Naive thymus-derived CD4-positive, alpha-beta T cell (primary cell): ENCODE results near the gene PDE12. TPM values are rescaled to one million over a fixed set of nuclear protein-coding genes. Genes with fewer than 3 reads are reported as not detected.

Experiments
- ATAC-seq: fragments of 150-1000 bp; cut with Tn5 transposase; 2 replicates; pipeline ENCODE4 v1.10.0; 2021; ENCODE audit warnings: mild to moderate bottlenecking, moderate library complexity
- CTCF ChIA-PET: fragments of 350-600 bp; sonication (Branson Sonifier 250); formaldehyde crosslinking; loops from one replicate; lab custom pipeline; 2021; ENCODE audit warnings: antibody characterized with exemption; lab: Charles Lee
- POLR2A ChIA-PET: fragments of 350-600 bp; sonication (Branson Sonifier 250); formaldehyde crosslinking; loops from one replicate; lab custom pipeline; 2021; ENCODE audit warnings: antibody characterized with exemption, inconsistent platforms; lab: Charles Lee
- DNase-seq, 9 donors: peaks; one replicate each; pipeline versions ENCODE4 v3.0.0 to v3.0.0-alpha.2; 2020 to 2022; ENCODE audit warnings: mixed read lengths in 1 of 9
- H3K27ac ChIP-seq: one replicate; pipeline ENCODE4 v1.7.0; 2013; ENCODE audit warnings: mild to moderate bottlenecking, low read depth, low read length, moderate library complexity
- H3K27me3 ChIP-seq, 2 donors: one replicate each; pipeline ENCODE4 v1.7.0; 2013; ENCODE audit warnings: low read length in 2 of 2, mild to moderate bottlenecking in 2 of 2, moderate library complexity in 2 of 2; ENCODE audit not compliant: control insufficient read depth in 2 of 2, insufficient read depth in 2 of 2
- H3K36me3 ChIP-seq, 3 experiments: 1 replicate in 2 of 3; 2 replicates in 1 of 3; pipeline ENCODE4 v1.7.0; 2013; ENCODE audit warnings: low read length in 3 of 3, mild to moderate bottlenecking in 3 of 3, moderate library complexity in 1 of 3; ENCODE audit not compliant: insufficient read depth in 3 of 3, control insufficient read depth in 2 of 3
- H3K4me1 ChIP-seq, 2 donors: one replicate each; pipeline ENCODE4 v1.7.0; 2013; ENCODE audit warnings: low read length in 2 of 2, mild to moderate bottlenecking in 2 of 2, moderate library complexity in 1 of 2; ENCODE audit not compliant: control insufficient read depth in 2 of 2, insufficient read depth in 2 of 2
- H3K4me3 ChIP-seq: 2 replicates; pipeline ENCODE4 v1.7.0; 2013; ENCODE audit warnings: mild to moderate bottlenecking, low read length
- H3K9me3 ChIP-seq, 3 experiments: 1 replicate in 2 of 3; 2 replicates in 1 of 3; pipeline ENCODE4 v1.7.0; 2013; ENCODE audit warnings: low read length in 3 of 3; ENCODE audit not compliant: control insufficient read depth in 2 of 3
- H3K27ac Mint-ChIP-seq, 9 donors: one replicate each; pipeline ENCODE4 v1.8.0; 2020 to 2022; ENCODE audit warnings: mixed read lengths in 9 of 9, mild to moderate bottlenecking in 8 of 9, moderate library complexity in 5 of 9, inconsistent platforms in 2 of 9
- H3K27me3 Mint-ChIP-seq, 5 donors: one replicate each; pipeline ENCODE4 v1.8.0; 2021 to 2022; ENCODE audit warnings: mixed read lengths in 5 of 5, mild to moderate bottlenecking in 1 of 5
- H3K36me3 Mint-ChIP-seq, 5 donors: one replicate each; pipeline ENCODE4 v1.8.0; 2020 to 2022; ENCODE audit warnings: mixed read lengths in 5 of 5, mild to moderate bottlenecking in 3 of 5, inconsistent platforms in 1 of 5
- H3K4me1 Mint-ChIP-seq, 7 donors: one replicate each; pipeline ENCODE4 v1.8.0; 2020 to 2022; ENCODE audit warnings: mixed read lengths in 7 of 7, mild to moderate bottlenecking in 3 of 7, inconsistent platforms in 1 of 7
- H3K4me3 Mint-ChIP-seq, 10 donors: one replicate each; pipeline ENCODE4 v1.8.0; 2020 to 2022; ENCODE audit warnings: mild to moderate bottlenecking in 10 of 10, mixed read lengths in 10 of 10, moderate library complexity in 6 of 10, inconsistent platforms in 2 of 10
- H3K9me3 Mint-ChIP-seq, 11 donors: one replicate each; pipeline ENCODE4 v1.8.0; 2020 to 2022; ENCODE audit warnings: mixed read lengths in 11 of 11, mild to moderate bottlenecking in 4 of 11, inconsistent platforms in 1 of 11, moderate library complexity in 1 of 11
- intact Hi-C, 2 donors: fragments of 100-400 bp; cut with micrococcal nuclease; formaldehyde crosslinking; loops; one replicate each; pipeline ENCODE4 v1.15.1; 2023
- polyA plus RNA-seq, 2 donors: library from polyadenylated mRNA; unstranded; fragments of 300-500 nt; fragmentation: Illumina TruSeq; gene quantifications; one replicate each; pipeline ENCODE4 v1.2.3, GENCODE V29; 2021
- total RNA-seq, 6 experiments: library from RNA in 5 of 6; stranded (reverse) in 5 of 6; gene quantifications; 1 replicate in 5 of 6; 2 replicates in 1 of 6; pipeline ENCODE4 v1.2.3 and lab custom pipeline; 2021 to 2026

Gene PDE12
- total and polyA plus RNA-seq, 7 experiments from 2014 or later: 15.1 to 35.5 (median 25.2) TPM

DNA sequence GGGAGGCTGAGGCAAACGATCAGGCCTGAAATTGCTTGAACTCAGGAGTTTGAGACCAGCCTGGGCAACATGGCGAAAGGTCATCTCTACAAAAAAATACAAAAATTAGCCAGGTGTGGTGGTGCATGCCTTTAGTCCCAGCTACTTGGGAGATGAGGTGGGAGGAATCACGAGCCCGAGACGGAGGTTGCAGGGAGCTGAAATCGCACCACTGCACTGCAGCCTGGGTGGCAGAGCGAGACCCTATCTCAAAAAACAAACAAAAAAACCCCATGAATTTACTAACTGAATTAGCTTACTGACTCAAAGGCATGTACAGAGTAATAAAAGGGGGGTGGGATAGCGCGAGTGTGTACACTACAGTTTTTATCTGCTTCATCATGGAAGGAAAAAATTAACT is 21.7 kb downstream of the PDE12 start:
- H3K36me3 Mint-ChIP-seq: peaks cover 8 to 34% (median 20%) of the 10 kb centered on the region in 5 donors
- ChIA-PET POLR2A (interaction anchor here (1.1 to 1.3 kb wide), 2 partner anchors 19 to 20 kb away, joined by 3 to 6 read pairs; partner anchors contain the start of gene ARF4), CTCF (no interaction called here)
- H3K36me3 ChIP-seq: peaks cover 4 to 62% (median 5%) of the 10 kb centered on the region in 3 experiments
- H3K27ac Mint-ChIP-seq: peak overlapping the region in 6 of 9 donors; percentile 5 to 76 (median 60)
- H3K27me3 Mint-ChIP-seq: no peaks in the 10 kb centered on the region
- H3K27ac ChIP-seq: no peak overlapping the region
- H3K27me3 ChIP-seq: no peaks in the 10 kb centered on the region
- no peaks in the 10 kb centered on the region for H3K9me3 Mint-ChIP-seq
- H3K4me3 ChIP-seq: no peak overlapping the region
- ATAC-seq (no peak), DNase-seq (no peak)
- no peak overlapping the region for H3K4me3 Mint-ChIP-seq
- H3K4me1 Mint-ChIP-seq: peaks cover 4 to 29% (median 23%) of the 10 kb centered on the region in 7 donors
- no peaks in the 10 kb centered on the region for H3K9me3 ChIP-seq
- H3K4me1 ChIP-seq: no peaks in the 10 kb centered on the region
- intact Hi-C loops: no loop called here

DNA sequence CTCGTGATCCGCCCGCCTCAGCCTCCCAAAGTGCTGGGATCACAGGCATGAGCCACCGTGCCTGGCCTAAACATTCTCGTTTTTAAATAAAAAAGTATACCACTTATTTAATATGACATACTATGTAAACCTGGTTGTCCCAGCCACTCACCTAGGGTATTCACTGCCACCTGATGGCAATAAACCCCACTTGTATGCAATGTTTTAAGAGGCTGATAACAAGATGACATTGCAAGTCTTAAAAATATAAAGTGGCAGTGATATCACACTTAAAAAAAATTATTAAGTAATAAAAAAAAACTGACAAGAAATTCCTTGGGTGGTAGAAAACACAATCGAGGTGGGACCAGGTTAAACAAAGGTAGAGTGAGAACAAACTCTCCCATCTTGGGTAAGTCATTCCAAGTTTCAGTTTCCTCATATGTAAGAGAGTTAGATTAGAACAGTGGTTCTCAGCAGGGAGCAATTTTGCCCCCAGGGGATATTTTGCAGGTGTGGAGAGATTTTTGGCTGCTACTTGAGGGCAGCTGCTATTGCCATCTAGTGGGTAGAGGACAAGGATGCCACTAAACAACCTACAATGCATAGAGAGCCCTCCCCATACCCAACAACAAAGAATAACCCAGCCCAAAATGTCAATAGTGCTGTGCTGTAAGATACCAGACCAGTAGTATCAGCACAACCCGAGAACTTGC is 26.5 kb downstream of the PDE12 start:
- Mint-ChIP-seq H3K27ac (peak overlapping the region in 5 of 9 donors; percentile 32 to 76 (median 65)), H3K36me3 (peaks cover 0 to 15% (median 7%) of the 10 kb centered on the region in 5 donors), H3K9me3 (no peaks in the 10 kb centered on the region), H3K4me1 (peaks cover 7 to 43% (median 33%) of the 10 kb centered on the region in 7 donors), H3K4me3 (no peak overlapping the region), H3K27me3 (no peaks in the 10 kb centered on the region)
- DNase-seq: peak in 2 of 9 donors; percentile 7
- Histone ChIP-seq H3K27ac (no peak overlapping the region), H3K4me3 (no peak overlapping the region), H3K27me3 (no peaks in the 10 kb centered on the region), H3K4me1 (peaks cover 0 to 7% of the 10 kb centered on the region in 2 donors), H3K9me3 (no peaks in the 10 kb centered on the region), H3K36me3 (peaks cover 0 to 41% (median 2%) of the 10 kb centered on the region in 3 experiments)
- intact Hi-C loops: loop anchor here in 1 of 2 donors (2.0 kb wide), 2 partner anchors 14 to 186 kb away; partner anchors contain the start of gene ARF4
- ChIA-PET CTCF (interaction anchor here (0.6 to 1.5 kb wide), 2 partner anchors 13 to 282 kb away, joined by 4 read pairs; no protein-coding TSS in a partner anchor), POLR2A (interaction anchor here (1.2 kb wide), 1 partner anchor 110 kb away, joined by 3 read pairs; the partner anchor contains the start of gene DENND6A)
- peak; percentile 73 for ATAC-seq

- no peaks in the 10 kb centered on the region for H3K9me3 Mint-ChIP-seq
- H3K27me3 Mint-ChIP-seq: no peaks in the 10 kb centered on the region
- ATAC-seq (no peak), DNase-seq (no peak)
- H3K4me3 Mint-ChIP-seq: no peak overlapping the region
- H3K27ac Mint-ChIP-seq: peak overlapping the region in 4 of 9 donors; percentile 5 to 71 (median 32)
- peaks cover 0 to 9% (median 7%) of the 10 kb centered on the region in 5 donors for H3K36me3 Mint-ChIP-seq
- Histone ChIP-seq H3K27me3 (no peaks in the 10 kb centered on the region), H3K36me3 (peaks cover 0 to 35% (median 0%) of the 10 kb centered on the region in 3 experiments), H3K27ac (no peak overlapping the region), H3K9me3 (no peaks in the 10 kb centered on the region), H3K4me1 (peaks cover 0 to 7% of the 10 kb centered on the region in 2 donors), H3K4me3 (no peak overlapping the region)
- ChIA-PET CTCF (interaction anchor here (1.5 kb wide), 1 partner anchor 12 kb away, joined by 4 read pairs; no protein-coding TSS in a partner anchor), POLR2A (no interaction called here)
- intact Hi-C loops: loop anchor here in 1 of 2 donors (2.0 kb wide), 2 partner anchors 13 to 187 kb away; partner anchors contain the start of gene ARF4
- H3K4me1 Mint-ChIP-seq: peaks cover 7 to 48% (median 35%) of the 10 kb centered on the region in 7 donors
These were observed 27.5 kb downstream of the PDE12 start for GRCh38 chr3:57583544-57583943.

DNA sequence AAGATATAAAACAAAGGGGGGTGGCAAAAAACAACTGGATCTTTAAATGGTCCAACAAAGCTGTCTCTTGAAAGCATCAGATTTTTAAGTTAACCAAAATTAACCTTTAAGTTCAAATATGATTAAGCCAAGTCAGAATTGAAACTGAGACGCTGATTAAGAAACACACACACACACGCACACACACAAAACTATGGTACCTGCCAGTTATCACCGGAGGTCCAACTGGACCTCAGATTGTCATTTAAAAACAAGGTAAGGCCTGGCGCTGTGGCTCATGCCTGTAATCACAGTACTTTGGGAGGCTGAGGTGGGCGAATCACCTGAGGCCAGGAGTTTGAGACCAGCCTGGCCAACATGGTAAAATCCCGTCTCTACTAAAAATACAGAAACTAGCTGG is 30.7 kb downstream of the PDE12 start:
- POLR2A ChIA-PET: interaction anchor here (1.0 kb wide), 1 partner anchor 29 kb away, joined by 3 read pairs; no protein-coding TSS in a partner anchor

DNA sequence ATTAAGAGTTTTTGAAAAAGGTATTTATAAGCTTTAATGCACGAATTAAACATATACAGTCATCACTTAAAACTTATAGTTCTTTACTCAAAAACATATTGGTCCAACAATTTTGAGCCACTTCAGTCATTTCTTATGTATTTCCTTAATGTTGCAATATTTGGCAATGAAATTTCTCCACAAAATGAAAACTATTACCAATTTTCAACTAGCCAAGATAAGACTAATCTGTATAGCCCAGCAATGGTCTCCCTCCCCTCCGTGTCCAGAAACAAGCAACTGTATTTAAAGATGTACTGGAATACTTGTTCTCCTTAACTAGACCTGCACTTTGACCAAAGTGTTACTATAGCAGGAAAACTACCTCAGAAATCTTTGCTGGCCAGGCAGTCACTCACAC is 31.8 kb downstream of the PDE12 start:
- Mint-ChIP-seq H3K9me3 (no peaks in the 10 kb centered on the region), H3K27me3 (no peaks in the 10 kb centered on the region), H3K4me3 (no peak overlapping the region), H3K27ac (peak overlapping the region in 3 of 9 donors; percentile 17 to 59 (median 54)), H3K4me1 (peaks cover 13 to 51% (median 48%) of the 10 kb centered on the region in 7 donors), H3K36me3 (peaks cover 0 to 18% (median 4%) of the 10 kb centered on the region in 5 donors)
- peaks cover 0 to 10% of the 10 kb centered on the region in 2 donors for H3K4me1 ChIP-seq
- ChIA-PET CTCF (no interaction called here), POLR2A (interaction anchor here (0.6 kb wide), 1 partner anchor 44 kb away, joined by 4 read pairs; no protein-coding TSS in a partner anchor)
- no peak overlapping the region for H3K4me3 ChIP-seq
- H3K27ac ChIP-seq: no peak overlapping the region
- intact Hi-C loops: no loop called here
- DNase-seq (no peak), ATAC-seq (no peak)
- H3K36me3 ChIP-seq: peaks cover 0 to 10% (median 0%) of the 10 kb centered on the region in 3 experiments
- H3K27me3 ChIP-seq: no peaks in the 10 kb centered on the region
- no peaks in the 10 kb centered on the region for H3K9me3 ChIP-seq

More for the DNA sequence above, 30.7 kb downstream of the PDE12 start:
- Histone ChIP-seq H3K9me3 (no peaks in the 10 kb centered on the region), H3K4me3 (no peak overlapping the region), H3K36me3 (peaks cover 0 to 15% (median 0%) of the 10 kb centered on the region in 3 experiments), H3K27me3 (no peaks in the 10 kb centered on the region), H3K27ac (no peak overlapping the region), H3K4me1 (peaks cover 0 to 7% of the 10 kb centered on the region in 2 donors)
- Mint-ChIP-seq H3K9me3 (no peaks in the 10 kb centered on the region), H3K4me3 (no peak overlapping the region), H3K27me3 (no peaks in the 10 kb centered on the region), H3K4me1 (peaks cover 7 to 46% (median 42%) of the 10 kb centered on the region in 7 donors), H3K36me3 (peaks cover 0 to 12% (median 4%) of the 10 kb centered on the region in 5 donors), H3K27ac (peak overlapping the region in 4 of 9 donors; percentile 10 to 72 (median 24))
- ATAC-seq (no peak), DNase-seq (no peak)
- intact Hi-C loops: no loop called here
- CTCF ChIA-PET: interaction anchor here (0.8 to 1.0 kb wide), 2 partner anchors 9 to 10 kb away, joined by 3 to 4 read pairs; partner anchors contain the start of gene ARF4

DNA sequence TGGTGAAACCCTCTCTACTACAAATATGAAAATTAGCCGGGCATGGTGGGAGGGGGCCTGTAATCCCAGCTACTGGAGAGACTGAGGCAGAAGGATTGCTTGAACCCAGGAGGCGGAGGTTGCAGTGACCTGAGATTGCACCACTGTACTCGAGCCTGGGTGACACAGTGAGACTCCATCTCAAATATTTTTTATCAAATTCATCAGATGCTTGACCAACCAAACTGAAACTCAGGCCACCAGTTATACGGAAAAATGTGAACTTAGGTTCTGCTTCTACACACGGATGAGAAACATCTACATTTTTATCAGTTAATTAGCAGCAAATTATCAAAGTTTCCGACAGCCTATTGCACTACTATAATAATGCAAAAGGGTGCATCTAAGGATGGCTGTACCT is 36.2 kb downstream of the PDE12 start:
- H3K27ac Mint-ChIP-seq: peak overlapping the region in 4 of 9 donors; percentile 51 to 79 (median 68)
- ATAC-seq (no peak), DNase-seq (no peak)
- ChIA-PET POLR2A (interaction anchor here (0.7 to 1.1 kb wide), 2 partner anchors 35 to 100 kb away, joined by 6 to 7 read pairs; partner anchors contain the start of gene DENND6A), CTCF (no interaction called here)
- Histone ChIP-seq H3K27ac (no peak overlapping the region), H3K4me3 (no peak overlapping the region), H3K9me3 (no peaks in the 10 kb centered on the region), H3K27me3 (no peaks in the 10 kb centered on the region), H3K4me1 (peaks cover 18 to 20% of the 10 kb centered on the region in 2 donors), H3K36me3 (peaks cover 0 to 5% (median 0%) of the 10 kb centered on the region in 3 experiments)
- H3K4me1 Mint-ChIP-seq: peaks cover 23 to 54% (median 43%) of the 10 kb centered on the region in 7 donors
- H3K36me3 Mint-ChIP-seq: peaks cover 0 to 12% (median 0%) of the 10 kb centered on the region in 5 donors
- peak overlapping the region in 1 of 10 donors; percentile 7 for H3K4me3 Mint-ChIP-seq
- intact Hi-C loops: no loop called here
- H3K27me3 Mint-ChIP-seq: no peaks in the 10 kb centered on the region
- peaks cover 0 to 2% (median 0%) of the 10 kb centered on the region in 11 donors for H3K9me3 Mint-ChIP-seq
